K562 (cell line): ENCODE data around the gene RBM4B. TPM values are rescaled to one million over a fixed set of nuclear protein-coding genes. Genes with fewer than 3 reads are reported as not detected.

ENCODE experiments used
- ATAC-seq: fragments of 200-7000 bp; cut with Tn5 transposase; 3 replicates; pipeline ENCODE4 v1.9.1; 2020; ENCODE audit warnings: moderate library complexity
- BruUV-seq: library from RNA; stranded (reverse); fragments of 400-500 nt; replicated peaks from 2 replicates; lab custom pipeline; 2021; lab: Mats Ljungman, UMichigan
- CTCF ChIA-PET: fragments of 300-600 bp; formaldehyde crosslinking; extraction: SDS; loops from one replicate; lab custom pipeline; 2021; ENCODE audit warnings: low intra/inter-chr PET ratio; lab: Yijun Ruan, JAX
- POLR2A ChIA-PET: fragments of 300-600, 350-650 bp; sonication (Branson Sonifier 250); formaldehyde crosslinking; extraction: SDS; loops from one replicate; lab custom pipeline; 2021; ENCODE audit warnings: antibody characterized with exemption, inconsistent platforms; lab: Yijun Ruan, JAX
- DNase-seq, 4 experiments: peaks; one replicate each; pipeline versions ENCODE4 v3.0.0 to v3.0.0-alpha.2; 2011 to 2018; ENCODE audit warnings: low spot score in 3 of 4, mixed read lengths in 3 of 4; ENCODE audit errors: extremely low read depth in 1 of 4
- FAIRE-seq: peaks from 2 replicates; lab custom pipeline; 2011; peaks lifted over from hg19 to GRCh38; lab: Jason Lieb, UNC
- H2AFZ ChIP-seq: 2 replicates; pipeline ENCODE4 v1.6.0; 2011; ENCODE audit warnings: low read depth, low read length, control low read depth, inconsistent platforms
- H3K27ac ChIP-seq: fragments of 200-600 bp; 3 replicates; pipeline ENCODE4 v1.8.0; 2011; ENCODE audit warnings: low read depth, mild to moderate bottlenecking, control low read depth, inconsistent platforms, low read length, moderate library complexity, mixed read lengths; ENCODE audit errors: extremely low read depth
- H3K27me3 ChIP-seq, 2 experiments: fragments of 300-600 bp in 1 of 2; 2 replicates in 1 of 2; 3 replicates in 1 of 2; pipeline versions ENCODE4 v1.6.0 to v1.8.0; 2011; ENCODE audit warnings: inconsistent platforms in 2 of 2, low read length in 2 of 2, mild to moderate bottlenecking in 1 of 2, mixed read lengths in 1 of 2, moderate library complexity in 1 of 2; ENCODE audit not compliant: control insufficient read depth in 2 of 2, insufficient read depth in 2 of 2
- H3K36me3 ChIP-seq: fragments of 300-600 bp; 3 replicates; pipeline ENCODE4 v1.8.0; 2011; ENCODE audit warnings: mild to moderate bottlenecking, low read length, inconsistent platforms; ENCODE audit not compliant: control insufficient read depth, insufficient read depth
- H3K4me1 ChIP-seq, 2 experiments: fragments of 200-600 bp in 1 of 2; replicated peaks in 1 of 2; 2 replicates in 1 of 2; 3 replicates in 1 of 2; pipeline versions ENCODE4 v1.5.1 to v1.8.0; 2011; ENCODE audit warnings: inconsistent platforms in 2 of 2, low read length in 2 of 2, mild to moderate bottlenecking in 1 of 2, mixed read lengths in 1 of 2, moderate library complexity in 1 of 2; ENCODE audit not compliant: control insufficient read depth in 2 of 2, insufficient read depth in 2 of 2
- H3K4me2 ChIP-seq: 2 replicates; pipeline ENCODE4 v1.6.1; 2011; ENCODE audit warnings: low read length, control low read depth, inconsistent platforms, mixed read lengths; ENCODE audit not compliant: insufficient read depth
- H3K4me3 ChIP-seq: fragments of 200-600 bp; sonication (generic), shearing (Covaris generic); 2 replicates; pipeline ENCODE4 v1.5.1; 2016; ENCODE audit warnings: control low read depth, inconsistent platforms
- H3K79me2 ChIP-seq: fragments of 200-600 bp; 3 replicates; pipeline ENCODE4 v1.8.0; 2011; ENCODE audit warnings: low read length, inconsistent platforms; ENCODE audit not compliant: control insufficient read depth, insufficient read depth
- H3K9ac ChIP-seq, 2 experiments: 2 replicates each; pipeline versions ENCODE4 v1.6.0 to v1.6.1; 2011; ENCODE audit warnings: low read depth in 2 of 2, low read length in 2 of 2, control low read depth in 1 of 2, inconsistent platforms in 1 of 2, mild to moderate bottlenecking in 1 of 2, mixed read lengths in 1 of 2; ENCODE audit not compliant: insufficient read depth in 1 of 2
- H3K9me1 ChIP-seq: one replicate; pipeline ENCODE4 v1.6.0; 2011; ENCODE audit warnings: inconsistent platforms, mild to moderate bottlenecking, low read length, moderate library complexity; ENCODE audit not compliant: control insufficient read depth, insufficient read depth
- H3K9me3 ChIP-seq: replicated peaks from 2 replicates; pipeline ENCODE4 v1.5.1; 2011; ENCODE audit warnings: low read depth, low read length, inconsistent platforms; ENCODE audit not compliant: control insufficient read depth, insufficient read depth
- H4K20me1 ChIP-seq: replicated peaks from 2 replicates; pipeline ENCODE4 v1.6.1; 2011; ENCODE audit warnings: low read length, inconsistent platforms, mixed read lengths; ENCODE audit not compliant: control insufficient read depth, insufficient read depth
- E4F1 ChIP-seq: fragments of 250-450 bp; sonication (Bioruptor Pico); IDR thresholded peaks from 2 replicates; pipeline ENCODE4 v1.5.0; 2021; ENCODE audit warnings: mild to moderate bottlenecking, borderline replicate concordance
- NCOA6 ChIP-seq: fragments of 450-650 bp; IDR thresholded peaks from 2 replicates; pipeline ENCODE4 v1.6.1; 2017; ENCODE audit warnings: mild to moderate bottlenecking
- NFYB ChIP-seq: IDR thresholded peaks from 2 replicates; pipeline ENCODE4 v1.6.1; 2011; ENCODE audit warnings: mild to moderate bottlenecking, moderate library complexity; ENCODE audit not compliant: insufficient read length; ENCODE audit errors: extremely low read depth
- RBFOX2 ChIP-seq: fragments of 200-400 bp; formaldehyde crosslinking; IDR thresholded peaks from 2 replicates; pipeline ENCODE4 v1.6.1; 2017; ENCODE audit warnings: low read depth, mild to moderate bottlenecking, low read length, moderate library complexity
- WGBS: fragments of 100-300 bp; shearing (Covaris generic); methylation state at CpG from one replicate; pipeline ENCODE4 v1.1.6; 2016; ENCODE audit warnings: low coverage, mixed read lengths; ENCODE audit not compliant: insufficient coverage; ENCODE audit errors: missing lambda C conversion rate; 5-methylcytosine and 5-hydroxymethylcytosine counted together
- in situ Hi-C: fragments of 300-500 bp; cut with MboI; formaldehyde crosslinking; loops from 4 replicates; pipeline ENCODE4 v1.15.0; 2018; ENCODE audit warnings: inconsistent platforms, mixed read lengths
- intact Hi-C: fragments of 100-400 bp; cut with micrococcal nuclease; formaldehyde crosslinking; loops from 2 replicates; pipeline ENCODE4 v1.14.2; 2022
- polyA plus RNA-seq, 8 experiments: library from polyadenylated mRNA; depleted of rRNA in 4 of 8; stranded (reverse) in 5 of 8; unstranded in 3 of 8; fragments of >200 nt; fragmentation: Nextera tagmentation in 2 of 8; fragmentation: Illumina TruSeq in 1 of 8; extraction: Ambion mirVana in 2 of 8; extraction: Trizol in 1 of 8; gene quantifications; 2 replicates each; pipeline versions ENCODE4 v1.2.1 to v1.2.3, GENCODE V29; 2011 to 2014; ENCODE audit warnings: inconsistent platforms in 1 of 8, missing spikeins in 1 of 8
- total RNA-seq, 7 experiments: library from RNA; depleted of rRNA in 6 of 7; stranded (reverse); fragments of >200 nt in 6 of 7; fragmentation: Illumina TruSeq in 2 of 7; extraction: Trizol in 2 of 7; gene quantifications; 2 replicates each; pipeline versions ENCODE4 v1.2.1 to v1.2.3, GENCODE V29; 2011 to 2021; ENCODE audit warnings: low replicate concordance in 1 of 7
- TF ChIP-seq, protein P1 (sequence below): fragments of 450-650 bp; conservative IDR thresholded peaks from 2 replicates; pipeline ENCODE4 v1.6.1; 2016; ENCODE audit warnings: missing genetic modification characterization, low read depth, mild to moderate bottlenecking, missing compliant biosample characterization, moderate library complexity
- TF ChIP-seq, protein P2 (sequence below): fragments of 150-350 bp; conservative IDR thresholded peaks from 2 replicates; pipeline ENCODE4 v1.6.1; 2014; ENCODE audit warnings: low read length
- TF ChIP-seq, protein P3 (sequence below): fragments of 250-450 bp; sonication (Bioruptor Pico); IDR thresholded peaks from 2 replicates; pipeline ENCODE4 v1.6.1; 2021; ENCODE audit warnings: mild to moderate bottlenecking

RBM4B gene
- total and polyA plus RNA-seq, 9 of the 15 experiments (the other 6 are each of a cell fraction or from before 2014, with no cell fraction given), result 14.6 to 39.9 (median 23.3) TPM

GRCh38 chr11:66707486-66707885 lies 29.8 kb upstream of the RBM4B start:
- no peak overlapping the region for H3K27ac ChIP-seq

More at GRCh38 chr11:66707486-66707885, 29.8 kb upstream of the RBM4B start:
- ATAC-seq (no peak), DNase-seq (no peak), FAIRE-seq (no peak)
- CTCF ChIA-PET, result no interaction called here
- intact Hi-C loops (no loop called here), in situ Hi-C loops (no loop called here)
- Histone ChIP-seq H3K4me1 (peaks cover under 1 to 32% of the 10 kb centered on the region in 2 experiments; a peak in 4 of 5 replicates), H3K36me3 (peaks cover 53% of the 10 kb centered on the region; the same call in 2 of the 3 replicates), H3K9me3 (no peaks in the 10 kb centered on the region), H3K9me1 (no peaks in the 10 kb centered on the region), H2AFZ (no peak overlapping the region), H4K20me1 (no peaks in the 10 kb centered on the region), H3K4me3 (no peak overlapping the region), H3K27me3 (no peaks in the 10 kb centered on the region), H3K4me2 (no peak overlapping the region), H3K9ac (peak overlapping the region in 1 of 2 experiments; percentile 26; a peak in 1 of 4 replicates), H3K79me2 (no peaks in the 10 kb centered on the region)
- BruUV-seq, result no TSS peak
- 93% methylated on average over 22 of the region's 26 CpGs for WGBS
- TF ChIP-seq, protein P1, sequence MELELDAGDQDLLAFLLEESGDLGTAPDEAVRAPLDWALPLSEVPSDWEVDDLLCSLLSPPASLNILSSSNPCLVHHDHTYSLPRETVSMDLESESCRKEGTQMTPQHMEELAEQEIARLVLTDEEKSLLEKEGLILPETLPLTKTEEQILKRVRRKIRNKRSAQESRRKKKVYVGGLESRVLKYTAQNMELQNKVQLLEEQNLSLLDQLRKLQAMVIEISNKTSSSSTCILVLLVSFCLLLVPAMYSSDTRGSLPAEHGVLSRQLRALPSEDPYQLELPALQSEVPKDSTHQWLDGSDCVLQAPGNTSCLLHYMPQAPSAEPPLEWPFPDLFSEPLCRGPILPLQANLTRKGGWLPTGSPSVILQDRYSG (tag), result no peak
- TF ChIP-seq, protein P2, sequence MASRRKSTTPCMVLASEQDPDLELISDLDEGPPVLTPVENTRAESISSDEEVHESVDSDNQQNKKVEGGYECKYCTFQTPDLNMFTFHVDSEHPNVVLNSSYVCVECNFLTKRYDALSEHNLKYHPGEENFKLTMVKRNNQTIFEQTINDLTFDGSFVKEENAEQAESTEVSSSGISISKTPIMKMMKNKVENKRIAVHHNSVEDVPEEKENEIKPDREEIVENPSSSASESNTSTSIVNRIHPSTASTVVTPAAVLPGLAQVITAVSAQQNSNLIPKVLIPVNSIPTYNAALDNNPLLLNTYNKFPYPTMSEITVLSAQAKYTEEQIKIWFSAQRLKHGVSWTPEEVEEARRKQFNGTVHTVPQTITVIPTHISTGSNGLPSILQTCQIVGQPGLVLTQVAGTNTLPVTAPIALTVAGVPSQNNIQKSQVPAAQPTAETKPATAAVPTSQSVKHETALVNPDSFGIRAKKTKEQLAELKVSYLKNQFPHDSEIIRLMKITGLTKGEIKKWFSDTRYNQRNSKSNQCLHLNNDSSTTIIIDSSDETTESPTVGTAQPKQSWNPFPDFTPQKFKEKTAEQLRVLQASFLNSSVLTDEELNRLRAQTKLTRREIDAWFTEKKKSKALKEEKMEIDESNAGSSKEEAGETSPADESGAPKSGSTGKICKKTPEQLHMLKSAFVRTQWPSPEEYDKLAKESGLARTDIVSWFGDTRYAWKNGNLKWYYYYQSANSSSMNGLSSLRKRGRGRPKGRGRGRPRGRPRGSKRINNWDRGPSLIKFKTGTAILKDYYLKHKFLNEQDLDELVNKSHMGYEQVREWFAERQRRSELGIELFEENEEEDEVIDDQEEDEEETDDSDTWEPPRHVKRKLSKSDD, result no peak
- TF ChIP-seq RBFOX2 (0 out of 2 replicates have a peak, but pooled peaks have one; percentile 18), E4F1 (CRISPR knock-in tag) (no peak), NCOA6 (no peak), NFYB (no peak)
- TF ChIP-seq, protein P3, sequence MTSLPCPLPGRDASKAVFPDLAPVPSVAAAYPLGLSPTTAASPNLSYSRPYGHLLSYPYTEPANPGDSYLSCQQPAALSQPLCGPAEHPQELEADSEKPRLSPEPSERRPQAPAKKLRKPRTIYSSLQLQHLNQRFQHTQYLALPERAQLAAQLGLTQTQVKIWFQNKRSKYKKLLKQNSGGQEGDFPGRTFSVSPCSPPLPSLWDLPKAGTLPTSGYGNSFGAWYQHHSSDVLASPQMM (CRISPR knock-in tag), result no peak
- POLR2A ChIA-PET, result interaction anchor here (0.5 to 1.6 kb wide), 2 partner anchors 16 to 50 kb away, joined by 3 to 4 read pairs; no protein-coding TSS in a partner anchor
